ENCODE results near the gene WDFY4. TPM values are rescaled to one million over a fixed set of nuclear protein-coding genes. Genes with fewer than 3 reads are reported as not detected.

WDFY4 gene
- total and polyA plus RNA-seq, 2 of the 4 experiments (the other 2 are of a cell fraction): not detected

- H2BK20ac ChIP-seq (ENCODE audit: low read depth, low read length): no peak overlapping the region
- no peak overlapping the region for H4K8ac ChIP-seq (ENCODE audit: low read depth in 2 of 2, low read length in 2 of 2)
- ATAC-seq (ENCODE audit: low read depth) (no peak), DNase-seq (no peak)
- H3K18ac ChIP-seq (ENCODE audit: low read depth, low read length): no peak overlapping the region
- in situ Hi-C loops (cut with MboI; ENCODE audit: low sequenced_read_pairs) (no loop called here), dilution Hi-C loops (cut with HindIII; ENCODE audit: low sequenced_read_pairs, unreplicated experiment) (no loop called here), intact Hi-C loops (cut with micrococcal nuclease) (no loop called here)
- no peak overlapping the region for H4K91ac ChIP-seq (ENCODE audit: insufficient read depth, low read depth, low read length)
- no peaks in the 10 kb centered on the region for H4K20me1 ChIP-seq (ENCODE audit: insufficient read depth, low read length)
- ChIA-PET CTCF (no interaction called here), POLR2A (ENCODE audit: unreplicated experiment) (no interaction called here)
- H3K4me1 ChIP-seq (ENCODE audit: control insufficient read depth, insufficient read depth, low read length): no peaks in the 10 kb centered on the region
- no peak overlapping the region for H3K23ac ChIP-seq (ENCODE audit: low read depth, low read length)
- H3K9me1 ChIP-seq (ENCODE audit: insufficient read depth, low read length): no peaks in the 10 kb centered on the region
- no peak overlapping the region for H3K9ac ChIP-seq (ENCODE audit: low read depth, low read length)
- H3K27ac ChIP-seq (ENCODE audit: insufficient read depth, low read length): no peak overlapping the region
- H2BK5ac ChIP-seq (ENCODE audit: low read depth, low read length, poor library complexity, severe bottlenecking): no peak overlapping the region
- H3K56ac ChIP-seq (ENCODE audit: extremely low read depth, insufficient read depth, low read length): no peak overlapping the region
- H3K36me3 ChIP-seq (ENCODE audit: control insufficient read depth, insufficient read depth, low read length): no peaks in the 10 kb centered on the region
- WGBS, 2 experiments (ENCODE audit: extremely low coverage in 2 of 2, insufficient read length in 1 of 2): 35% methylated on average over 3 of the region's 5 CpGs; no CpG with 5 or more reads in 1 of the 2 experiments
- no peak overlapping the region for H3K14ac ChIP-seq (replicated peaks; ENCODE audit: low read depth, low read length)
- TF ChIP-seq RAD21 (IDR thresholded peaks at IDR 0.05; ENCODE audit: low read length) (no peak), RFX5 (IDR thresholded peaks at IDR 0.05; ENCODE audit: low read depth, low read length) (no peak), POLR2A (IDR thresholded peaks at IDR 0.05; ENCODE audit: low read depth, low read length) (no peak), NFE2L2 (IDR thresholded peaks at IDR 0.05; ENCODE audit: low read depth, low read length) (no peak), ELK1 (IDR thresholded peaks at IDR 0.05; ENCODE audit: borderline replicate concordance, low read depth, low read length) (no peak), CTCF (conservative IDR thresholded peaks at IDR 0.05; ENCODE audit: low read depth, low read length) (no peak), MAZ (IDR thresholded peaks at IDR 0.05; ENCODE audit: borderline replicate concordance, low read depth, low read length) (no peak)
- H2BK15ac ChIP-seq (ENCODE audit: low read depth, low read length): no peak overlapping the region
- H2AK9ac ChIP-seq (replicated peaks; ENCODE audit: low read depth, low read length, poor library complexity): no peak overlapping the region
- H3K9me3 ChIP-seq (ENCODE audit: control insufficient read depth, insufficient read depth, low read length): no peaks in the 10 kb centered on the region
- H2AK5ac ChIP-seq (ENCODE audit: low read depth, low read length): no peak overlapping the region
- H3K4me3 ChIP-seq (ENCODE audit: insufficient read depth, low read depth, low read length): no peak overlapping the region
- H3K79me1 ChIP-seq (ENCODE audit: low read depth in 1 of 2, low read length in 2 of 2): no peaks in the 10 kb centered on the region
- H4K5ac ChIP-seq (ENCODE audit: low read depth, low read length): no peak overlapping the region
- no peak overlapping the region for H2BK120ac ChIP-seq (ENCODE audit: low read depth, low read length)
- no peak overlapping the region for H3K4me2 ChIP-seq (ENCODE audit: low read depth, low read length)
- H3K4ac ChIP-seq (ENCODE audit: low read depth, low read length): no peak overlapping the region
- peaks cover 6% of the 10 kb centered on the region for H3K27me3 ChIP-seq (ENCODE audit: control insufficient read depth, insufficient read depth, low read length)
- no TSS peak for BruUV-seq (replicated peaks)
- no peak overlapping the region for H2AFZ ChIP-seq (replicated peaks; ENCODE audit: low read length, poor library complexity)
These were observed 194.8 kb downstream of the WDFY4 start for GRCh38 chr10:48879451-48879850.

Data from IMR-90 (cell line).